Breast epithelium (tissue), 3 donors: ENCODE measurements around the gene ARHGEF25.

Source experiments
- CTCF ChIP-seq, 3 donors: fragments of 450-650 bp; IDR thresholded peaks; one replicate each; pipeline ENCODE4 v1.5.1; 2016 to 2017; ENCODE audit warnings: antibody characterized with exemption in 3 of 3, mild to moderate bottlenecking in 3 of 3, moderate library complexity in 3 of 3
- POLR2A ChIP-seq: fragments of 450-650 bp; IDR thresholded peaks from one replicate; pipeline ENCODE4 v1.6.1; 2016; ENCODE audit warnings: antibody characterized with exemption, mild to moderate bottlenecking, moderate library complexity
- POLR2AphosphoS5 ChIP-seq, 3 donors: sonication (generic); formaldehyde crosslinking; IDR thresholded peaks; one replicate each; pipeline ENCODE4 v1.6.1; 2017; ENCODE audit warnings: antibody characterized with exemption in 3 of 3

- TF ChIP-seq CTCF (IDR thresholded peaks at IDR 0.05) (no peak), POLR2A (peak; percentile 44), POLR2AphosphoS5 (IDR thresholded peaks at IDR 0.05) (peak in 2 of 3 donors; percentile 10 to 14)
These were observed at the start of gene ARHGEF25 for GRCh38 chr12:57611108-57611826.
